Fibroblast of skin of right biceps (primary cell): Measurements from ENCODE around the gene MARCHF3.
"Not testable (repeated sequence)": the region's sequence is repeated elsewhere in the genome, so short reads cannot be mapped to it uniquely, and the experiment has no call there.

Source experiments
- DNase-seq: peaks from one replicate; pipeline ENCODE4 v3.0.0-alpha.2; 2013

The MARCHF3 gene

DNA sequence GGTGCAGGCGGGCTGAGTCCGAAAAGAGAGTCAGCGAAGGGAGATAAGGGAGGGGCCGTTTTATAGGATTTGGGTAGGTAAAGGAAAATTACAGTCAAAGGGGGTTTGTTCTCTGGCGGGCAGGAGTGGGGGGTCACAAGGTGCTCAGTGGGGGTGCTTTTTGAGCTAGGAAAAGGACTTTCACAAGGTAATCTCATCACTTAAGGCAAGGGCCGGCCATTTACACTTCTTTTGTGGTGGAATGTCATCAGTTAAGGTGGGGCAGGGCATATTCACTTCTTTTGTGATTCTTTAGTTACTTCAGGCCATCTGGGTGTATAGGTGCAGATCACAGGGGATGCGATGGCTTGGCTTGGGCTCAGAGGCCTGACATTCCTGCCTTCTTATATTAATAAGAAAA, 191.0 kb downstream of the MARCHF3 start:
- not testable (repeated sequence) for DNase-seq

GRCh38 chr5:126837906-126838539, 192.3 kb downstream of the MARCHF3 start:
- DNase-seq, result no peak

GRCh38 chr5:126837242-126837641, 193.1 kb downstream of the MARCHF3 start:
- no peak for DNase-seq

DNA sequence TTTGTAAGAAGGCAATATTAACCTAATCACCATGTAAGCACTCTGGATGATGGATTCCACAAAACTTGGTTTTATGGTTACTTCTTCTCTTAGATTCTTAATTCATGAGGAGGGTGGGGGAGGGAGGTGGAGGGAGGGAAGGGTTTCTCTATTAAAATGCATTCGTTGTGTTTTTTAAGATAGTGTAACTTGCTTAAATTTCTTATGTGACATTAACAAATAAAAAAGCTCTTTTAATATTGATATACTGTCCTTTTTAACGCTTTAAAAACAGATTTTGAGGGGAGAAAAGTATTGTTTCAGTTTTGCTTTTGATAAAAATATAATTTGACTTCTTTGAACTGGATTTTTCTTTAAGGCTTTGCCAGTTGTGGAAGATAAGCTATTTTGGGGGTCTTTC, 193.6 kb downstream of the MARCHF3 start:
- no peak for DNase-seq

GRCh38 chr5:126831156-126831555, 199.2 kb downstream of the MARCHF3 start:
- DNase-seq, result no peak

GRCh38 chr5:126830061-126830460, 200.3 kb downstream of the MARCHF3 start:
- DNase-seq, result no peak

DNA sequence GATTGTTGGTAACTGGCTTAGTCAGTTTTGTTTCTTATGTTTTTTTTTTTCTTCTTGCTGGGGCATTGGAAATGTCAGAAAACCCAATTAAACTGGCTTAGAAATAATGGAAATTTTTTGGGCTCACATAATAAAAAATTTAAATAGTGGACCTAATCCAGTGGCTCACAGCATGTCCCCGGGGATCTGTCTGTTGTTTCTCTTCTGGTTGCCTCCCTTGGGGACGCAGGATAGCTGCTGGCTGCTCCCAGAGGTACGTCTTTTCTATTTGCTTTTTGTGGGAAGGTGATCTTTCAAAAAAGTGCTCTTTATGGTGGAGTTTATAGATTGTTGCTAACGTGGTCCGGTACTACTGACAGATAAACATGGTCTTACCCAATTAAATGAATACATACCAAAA, 201.3 kb downstream of the MARCHF3 start:
- DNase-seq, result no peak

DNA sequence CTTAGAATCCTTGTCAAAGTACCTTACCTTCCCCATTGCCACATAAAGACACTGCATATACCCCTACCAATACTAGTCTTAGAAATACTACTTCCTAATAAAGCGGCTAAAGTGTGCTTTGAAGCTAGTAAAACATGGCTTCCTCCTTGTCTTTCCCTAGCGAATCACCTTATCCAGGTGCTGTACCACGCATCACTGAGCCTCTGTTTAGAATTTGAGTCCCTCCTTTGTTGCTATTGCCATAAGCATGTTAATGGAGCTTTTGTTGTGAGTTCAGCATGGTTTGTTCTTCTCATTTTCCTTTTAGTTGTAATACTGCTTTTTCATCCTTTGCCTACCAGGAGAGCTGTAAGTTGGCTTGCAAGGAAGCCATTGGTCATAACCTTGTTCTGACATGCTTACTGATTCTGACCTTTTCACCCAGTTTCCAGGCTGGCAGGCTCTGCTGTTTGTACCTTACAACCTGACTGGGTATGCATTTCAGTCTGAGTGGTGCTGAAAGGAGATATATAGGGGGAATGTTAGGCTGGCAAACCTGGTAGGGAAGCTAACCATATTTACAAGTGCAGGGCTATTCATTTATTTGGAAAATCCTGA, 203.6 kb downstream of the MARCHF3 start:
- no peak for DNase-seq

- no peak for DNase-seq
These were observed 211.1 kb downstream of the MARCHF3 start for GRCh38 chr5:126819253-126819652.

- DNase-seq, result no peak
These were observed 211.6 kb downstream of the MARCHF3 start for GRCh38 chr5:126818736-126819135.
